Stimulated activated CD8-positive, alpha-beta memory T cell treated with anti-CD3 and anti-CD28 coated beads, Interleukin-15, amount 100 ng/mL, for 4 hours (primary cell): ENCODE data around the gene UFD1.

Experiments used
- DNase-seq, 2 donors: peaks; one replicate each; pipeline ENCODE4 v3.0.0-alpha.2; 2020; ENCODE audit warnings: low read depth in 2 of 2

Gene UFD1

DNA sequence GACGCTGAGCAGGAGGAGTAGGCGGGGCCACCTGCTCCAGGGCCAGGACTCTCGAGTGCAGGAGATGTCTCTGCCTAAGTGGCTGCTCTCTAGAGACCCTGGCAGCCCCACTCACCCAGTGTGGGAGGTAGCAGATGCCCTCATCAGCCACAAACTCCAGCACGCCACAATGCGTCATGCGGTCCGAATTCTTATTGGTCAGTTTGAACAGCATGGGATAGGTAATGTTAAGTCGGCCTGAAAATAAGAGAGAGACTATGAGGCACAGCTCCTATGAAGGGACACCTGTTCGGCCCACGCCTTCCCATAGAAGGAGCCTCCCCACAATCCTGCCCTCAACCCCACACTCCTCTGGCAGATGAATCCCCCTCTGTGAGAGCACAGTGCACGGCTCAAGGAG lies 7.4 kb downstream of the UFD1 start:
- DNase-seq, result no peak

DNA sequence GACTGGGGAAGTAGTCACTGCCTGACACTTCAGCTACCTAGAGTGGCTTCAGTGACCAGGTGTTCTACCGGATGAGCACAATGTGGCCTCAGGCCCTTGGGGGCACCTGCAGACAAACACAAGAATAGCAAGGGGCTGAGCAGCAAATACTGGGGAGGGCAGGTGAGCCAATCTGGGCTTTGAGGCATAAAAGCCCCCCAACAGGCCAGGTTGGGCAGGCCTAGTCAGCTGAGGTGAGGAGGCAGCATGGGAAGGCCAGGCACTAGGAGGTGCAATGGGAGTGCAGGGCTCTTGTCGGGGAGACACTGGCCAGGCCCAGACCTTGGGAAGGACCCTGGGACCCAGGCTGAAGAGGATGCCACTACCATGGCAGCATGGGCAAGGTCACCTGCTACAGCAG lies 9.0 kb downstream of the UFD1 start:
- no peak for DNase-seq

DNA sequence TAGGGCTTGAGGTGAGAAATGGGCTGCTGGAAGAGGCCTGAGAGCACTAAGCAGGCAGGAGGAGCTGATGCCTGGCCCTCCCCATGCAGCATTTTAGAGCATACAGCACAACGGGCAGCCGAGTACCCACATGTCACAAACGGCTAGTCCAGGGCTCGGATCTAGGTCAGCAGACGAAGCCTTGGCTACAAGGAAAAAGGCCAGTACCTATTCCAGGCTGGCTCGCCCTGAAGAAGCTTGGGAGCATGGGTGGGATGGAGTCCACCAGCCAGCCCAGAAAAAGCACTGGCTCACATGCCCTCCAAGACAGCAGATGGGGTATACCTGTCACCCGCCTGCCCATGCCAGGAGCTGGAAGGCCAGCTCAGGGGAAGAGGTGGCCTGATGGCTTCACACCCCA lies 9.6 kb downstream of the UFD1 start:
- no peak for DNase-seq

DNA sequence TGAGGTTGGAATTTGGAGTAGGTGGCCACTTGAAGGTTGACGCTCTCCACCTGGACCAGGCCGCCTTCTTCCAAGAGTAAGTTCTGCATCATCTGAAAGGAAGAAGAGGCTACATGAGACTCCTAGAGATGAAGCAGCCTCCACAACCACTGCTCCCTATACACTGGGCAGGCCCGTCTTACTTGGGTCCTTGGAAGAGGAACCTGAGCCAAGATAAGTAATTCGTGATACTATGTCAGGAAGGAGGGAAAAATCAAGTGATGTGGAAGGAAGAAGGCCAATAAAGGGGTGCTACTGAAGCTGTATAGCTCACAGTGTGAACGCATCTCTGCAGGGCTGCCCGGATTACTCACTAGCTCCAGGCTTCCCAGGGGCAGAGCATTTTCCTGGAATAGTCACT lies 11.1 kb downstream of the UFD1 start:
- no peak for DNase-seq

- DNase-seq, result no peak
Observed at GRCh38 chr22:19466848-19467752, 11.9 kb downstream of the UFD1 start.

- DNase-seq, result no peak
Observed at GRCh38 chr22:19466126-19466716, 12.8 kb downstream of the UFD1 start.

- no peak for DNase-seq
Observed at GRCh38 chr22:19464975-19465374, 14.0 kb downstream of the UFD1 start.

GRCh38 chr22:19464546-19464945 lies 14.4 kb downstream of the UFD1 start:
- DNase-seq, result no peak

DNA sequence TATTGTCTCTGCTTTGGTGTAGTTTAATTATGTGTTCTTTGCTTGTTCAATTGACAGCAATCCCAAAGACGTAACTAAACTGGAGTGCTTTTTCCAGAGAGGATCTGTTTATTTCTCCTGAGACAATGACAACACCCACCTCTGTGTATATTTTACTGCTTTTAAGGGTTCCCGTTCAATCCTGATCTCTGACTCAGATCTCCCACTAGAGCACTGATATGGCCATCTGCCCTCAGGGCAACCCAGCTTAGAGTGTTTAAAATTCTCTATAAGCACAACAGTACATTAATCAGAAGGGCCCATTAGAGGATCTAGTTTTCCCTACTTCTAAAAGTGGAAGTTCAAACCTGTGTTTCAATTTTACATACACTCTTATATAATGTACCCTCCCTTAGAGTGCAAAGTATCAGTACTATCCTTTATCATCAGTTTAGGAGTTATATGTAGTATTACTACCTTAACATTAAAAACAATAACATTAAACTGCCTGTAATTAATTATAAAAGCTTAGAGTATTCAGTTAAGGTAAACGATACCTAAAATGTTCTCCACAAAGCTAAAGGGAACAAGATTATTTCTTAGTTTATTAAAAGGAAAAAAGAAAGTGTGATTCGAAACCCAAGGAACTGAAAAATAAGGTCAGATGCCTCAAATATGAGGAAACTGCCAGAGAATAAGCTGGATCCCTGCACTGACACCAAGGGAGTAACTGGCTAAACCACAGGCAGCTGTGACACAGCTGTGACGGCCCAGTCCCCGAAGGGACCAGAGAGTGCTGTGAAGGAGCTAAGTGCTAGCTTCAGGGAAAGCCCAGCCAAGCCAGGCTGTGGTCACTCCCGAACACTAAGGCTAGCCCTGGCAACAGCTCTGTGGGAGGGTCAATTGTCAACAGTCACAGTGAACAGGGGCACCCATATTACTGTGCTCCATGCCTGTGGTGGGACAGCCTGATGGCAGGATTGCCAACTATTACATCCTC lies 15.2 kb downstream of the UFD1 start:
- DNase-seq, result no peak

DNA sequence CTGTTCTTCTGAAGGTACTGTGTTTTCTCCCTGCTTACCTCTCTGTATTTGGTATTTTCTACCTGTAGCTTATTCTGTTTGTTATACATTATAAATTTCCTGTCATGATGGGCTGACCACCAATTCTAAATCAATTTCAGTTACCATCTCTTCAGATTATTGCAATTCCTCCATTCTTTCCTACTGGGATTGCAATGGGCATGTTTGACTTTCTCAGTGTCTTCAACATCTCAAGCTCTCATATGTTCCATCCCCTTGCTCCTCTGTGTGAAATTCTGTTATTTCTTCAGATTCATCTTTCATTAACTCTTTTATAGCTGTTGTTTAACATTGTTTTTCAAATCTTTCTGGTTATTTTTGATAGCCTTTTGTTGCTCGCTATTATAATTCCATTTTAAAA lies 16.0 kb downstream of the UFD1 start:
- DNase-seq, result no peak

GRCh38 chr22:19461506-19461905 lies 17.5 kb downstream of the UFD1 start:
- no peak for DNase-seq

- DNase-seq, result no peak
Observed at GRCh38 chr22:19460036-19460435, 19.0 kb downstream of the UFD1 start.

DNA sequence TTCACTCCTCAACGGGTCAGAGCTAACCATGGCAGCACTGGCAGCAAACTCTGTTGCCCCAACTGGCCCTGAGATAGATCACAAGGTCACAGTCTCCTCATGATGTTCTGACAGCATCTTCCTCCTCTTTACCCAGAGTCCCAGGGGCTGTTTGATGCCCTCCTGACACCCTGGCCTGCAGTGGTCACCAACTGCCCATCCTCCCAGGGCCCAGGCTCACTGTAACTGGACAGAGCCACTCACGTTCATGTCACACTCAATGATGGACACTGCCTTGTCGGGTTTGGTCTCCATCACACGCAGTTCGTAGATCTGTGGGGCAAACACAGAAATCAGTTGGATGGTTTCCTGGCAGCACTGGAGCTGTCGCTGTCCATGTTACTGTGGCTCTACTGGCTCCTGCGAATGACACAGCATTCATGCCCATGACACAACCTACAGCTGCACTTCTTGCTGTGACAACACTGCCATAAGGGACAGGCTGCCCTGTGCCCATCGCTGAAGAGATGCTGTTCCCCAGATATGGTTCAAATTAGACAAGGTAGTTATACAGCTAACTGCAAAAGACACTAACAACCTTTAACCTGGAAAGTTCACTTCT lies 21.1 kb downstream of the UFD1 start:
- no peak for DNase-seq

- no peak for DNase-seq
Observed at GRCh38 chr22:19456541-19456940, 22.5 kb downstream of the UFD1 start.

DNA sequence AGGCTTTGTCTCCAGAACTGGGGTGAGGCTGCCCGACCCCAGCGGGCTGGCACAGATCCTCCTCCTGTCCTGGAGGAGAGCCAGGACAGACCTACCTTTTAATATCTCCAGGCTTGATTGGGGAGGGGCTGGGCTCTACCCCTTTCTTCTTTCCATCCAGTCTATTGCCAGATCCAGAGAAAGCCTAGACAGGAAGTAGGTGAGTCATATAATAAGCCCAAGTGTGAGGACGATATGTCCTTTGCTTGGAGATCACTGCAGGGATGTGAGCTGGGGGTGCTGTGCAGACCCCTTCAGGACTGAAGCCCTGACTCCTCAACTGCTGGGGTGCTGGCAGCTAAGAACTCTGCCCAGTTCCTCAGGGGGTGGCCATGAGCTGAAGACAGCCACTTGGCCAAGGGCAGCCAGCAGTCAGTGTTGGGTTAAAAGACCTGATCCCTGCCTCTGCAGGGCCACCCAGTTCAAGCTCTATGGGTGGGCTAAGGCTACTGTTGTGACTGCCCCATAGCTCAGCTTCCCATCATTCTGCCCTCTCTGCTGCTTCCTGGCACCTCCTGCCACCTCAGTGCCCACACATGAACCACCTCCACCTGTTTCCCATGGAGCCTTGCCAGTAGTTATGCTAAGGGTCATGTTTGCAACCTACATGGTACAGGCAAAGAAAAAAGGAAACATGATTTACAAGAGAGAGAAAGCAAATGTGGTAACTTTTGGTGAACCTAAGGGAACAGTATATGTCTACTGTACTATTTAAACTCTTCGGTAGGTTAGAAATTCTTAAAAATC lies 23.2 kb downstream of the UFD1 start:
- DNase-seq, result no peak

DNA sequence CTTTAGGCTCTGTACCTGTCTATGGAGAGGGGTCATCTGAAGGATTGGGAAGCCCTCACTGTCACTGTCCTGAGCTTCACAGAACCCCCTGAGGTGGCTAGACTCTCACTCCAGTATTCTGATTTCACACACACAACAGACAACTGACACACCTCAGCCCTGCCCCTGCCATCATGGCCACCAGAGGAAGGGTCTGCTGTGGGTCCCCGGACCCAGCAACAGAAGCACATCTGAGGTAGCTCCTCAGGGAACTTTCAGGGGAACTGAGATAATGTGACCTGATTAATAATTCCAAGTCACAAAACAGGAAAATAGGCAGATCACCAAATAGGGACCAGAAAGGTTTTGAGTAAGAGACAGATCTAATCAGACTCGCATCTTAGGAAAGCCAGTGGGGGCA lies 24.0 kb downstream of the UFD1 start:
- no peak for DNase-seq

GRCh38 chr22:19454156-19454555 lies 24.8 kb downstream of the UFD1 start:
- no peak for DNase-seq

DNA sequence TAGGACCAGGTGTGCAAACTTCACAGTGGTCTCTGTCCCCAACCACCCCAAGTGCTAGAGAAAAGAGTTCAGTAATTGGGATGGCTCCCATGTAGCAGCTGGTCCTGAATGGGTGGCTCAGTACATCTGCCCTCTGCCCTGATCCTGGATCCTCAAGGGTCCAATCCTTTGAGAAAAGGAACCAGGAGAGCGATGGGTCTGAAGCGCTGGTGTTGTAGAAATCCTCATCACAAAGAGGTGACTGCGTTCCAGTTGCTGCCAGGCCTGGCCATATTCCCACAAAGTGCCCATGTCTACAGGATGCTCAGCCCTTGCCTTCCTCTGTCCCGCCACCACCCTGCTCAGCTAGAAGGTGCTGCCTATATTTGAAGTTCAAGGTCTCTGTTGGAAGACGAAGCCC lies 25.3 kb downstream of the UFD1 start:
- no peak for DNase-seq

- no peak for DNase-seq
Observed at GRCh38 chr22:19451570-19451969, 27.4 kb downstream of the UFD1 start.

- DNase-seq, result no peak
Observed at GRCh38 chr22:19450363-19451175, 28.4 kb downstream of the UFD1 start.
